ENCODE measurements around the gene DMGDH. TPM values are rescaled to one million over a fixed set of nuclear protein-coding genes. Genes with fewer than 3 reads are reported as not detected.

Gene DMGDH
- total RNA-seq, 1 donor from 2014 or later: 1.9 TPM

- H3K4me3 ChIP-seq (ENCODE audit: low read depth, low read length): no peak overlapping the region
- DNase-seq (ENCODE audit: low read depth): no peak
- TF ChIP-seq, protein P1, sequence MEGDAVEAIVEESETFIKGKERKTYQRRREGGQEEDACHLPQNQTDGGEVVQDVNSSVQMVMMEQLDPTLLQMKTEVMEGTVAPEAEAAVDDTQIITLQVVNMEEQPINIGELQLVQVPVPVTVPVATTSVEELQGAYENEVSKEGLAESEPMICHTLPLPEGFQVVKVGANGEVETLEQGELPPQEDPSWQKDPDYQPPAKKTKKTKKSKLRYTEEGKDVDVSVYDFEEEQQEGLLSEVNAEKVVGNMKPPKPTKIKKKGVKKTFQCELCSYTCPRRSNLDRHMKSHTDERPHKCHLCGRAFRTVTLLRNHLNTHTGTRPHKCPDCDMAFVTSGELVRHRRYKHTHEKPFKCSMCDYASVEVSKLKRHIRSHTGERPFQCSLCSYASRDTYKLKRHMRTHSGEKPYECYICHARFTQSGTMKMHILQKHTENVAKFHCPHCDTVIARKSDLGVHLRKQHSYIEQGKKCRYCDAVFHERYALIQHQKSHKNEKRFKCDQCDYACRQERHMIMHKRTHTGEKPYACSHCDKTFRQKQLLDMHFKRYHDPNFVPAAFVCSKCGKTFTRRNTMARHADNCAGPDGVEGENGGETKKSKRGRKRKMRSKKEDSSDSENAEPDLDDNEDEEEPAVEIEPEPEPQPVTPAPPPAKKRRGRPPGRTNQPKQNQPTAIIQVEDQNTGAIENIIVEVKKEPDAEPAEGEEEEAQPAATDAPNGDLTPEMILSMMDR (conservative IDR thresholded peaks at IDR 0.05; ENCODE audit: low read depth, low read length): no peak
Observed at GRCh38 chr5:78979909-78980308, 89.6 kb downstream of the DMGDH start.

DNA sequence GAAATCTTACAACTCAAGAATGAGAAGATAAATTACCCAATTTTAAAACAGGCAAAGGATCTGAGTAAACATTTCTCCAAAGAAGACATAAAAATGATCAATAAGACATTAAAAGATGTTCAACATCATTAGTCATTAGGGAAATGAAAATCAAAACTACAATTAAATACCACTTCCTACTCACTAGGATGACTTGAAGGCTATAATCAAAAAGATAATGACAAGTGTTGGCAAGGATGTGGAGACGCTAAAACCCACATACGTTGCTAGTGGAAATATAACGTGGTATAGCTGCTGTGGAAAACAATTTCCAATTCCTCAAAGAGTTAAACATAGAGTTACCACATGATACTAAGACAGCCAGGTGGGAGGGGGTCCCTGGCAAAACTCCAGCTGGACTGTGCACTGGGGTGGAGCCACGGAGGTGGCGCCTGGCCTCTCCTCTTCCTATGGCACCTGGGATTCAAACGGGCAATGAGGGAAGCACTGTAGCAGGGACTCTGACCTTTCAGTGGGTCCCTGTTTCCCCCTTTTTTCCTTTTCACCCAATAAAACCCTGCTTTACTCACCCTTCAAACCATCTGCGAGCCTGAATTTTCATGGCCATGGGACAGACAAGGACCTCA lies 90.2 kb downstream of the DMGDH start:
- H3K4me3 ChIP-seq (ENCODE audit: low read depth, low read length): no peak overlapping the region
- DNase-seq (ENCODE audit: low read depth): no peak
- TF ChIP-seq, protein P1 (conservative IDR thresholded peaks at IDR 0.05; ENCODE audit: low read depth, low read length): no peak

DNA sequence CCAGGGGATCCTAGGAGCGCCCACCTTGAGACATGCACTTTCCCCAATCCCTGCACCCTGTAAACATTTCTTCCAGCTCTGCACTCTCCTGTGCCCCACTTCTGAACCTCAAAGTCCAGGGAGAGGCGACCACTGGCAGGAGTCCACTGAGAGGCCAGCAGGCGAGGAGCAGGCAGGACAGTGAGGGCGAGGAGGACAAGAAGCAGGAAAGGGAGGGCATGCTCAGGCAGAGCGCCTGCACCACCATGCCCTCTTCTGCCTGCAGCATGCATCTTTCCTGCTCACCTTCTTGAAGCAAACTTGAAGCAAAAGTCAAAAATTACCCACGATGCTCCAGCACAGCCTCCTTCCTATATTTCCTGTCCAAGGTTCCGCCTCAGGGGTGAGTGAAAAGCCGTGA lies 94.4 kb downstream of the DMGDH start:
- TF ChIP-seq, protein P1 (conservative IDR thresholded peaks at IDR 0.05; ENCODE audit: low read depth, low read length): no peak

GRCh38 chr5:78974601-78975000 lies 94.9 kb downstream of the DMGDH start:
- no peak for DNase-seq (ENCODE audit: low read depth)
- TF ChIP-seq, protein P1 (conservative IDR thresholded peaks at IDR 0.05; ENCODE audit: low read depth, low read length): no peak
- H3K4me3 ChIP-seq (ENCODE audit: low read depth, low read length): no peak overlapping the region

More for the DNA sequence above, 94.4 kb downstream of the DMGDH start:
- no peak for DNase-seq (ENCODE audit: low read depth)
- H3K4me3 ChIP-seq (ENCODE audit: low read depth, low read length): no peak overlapping the region

DNA sequence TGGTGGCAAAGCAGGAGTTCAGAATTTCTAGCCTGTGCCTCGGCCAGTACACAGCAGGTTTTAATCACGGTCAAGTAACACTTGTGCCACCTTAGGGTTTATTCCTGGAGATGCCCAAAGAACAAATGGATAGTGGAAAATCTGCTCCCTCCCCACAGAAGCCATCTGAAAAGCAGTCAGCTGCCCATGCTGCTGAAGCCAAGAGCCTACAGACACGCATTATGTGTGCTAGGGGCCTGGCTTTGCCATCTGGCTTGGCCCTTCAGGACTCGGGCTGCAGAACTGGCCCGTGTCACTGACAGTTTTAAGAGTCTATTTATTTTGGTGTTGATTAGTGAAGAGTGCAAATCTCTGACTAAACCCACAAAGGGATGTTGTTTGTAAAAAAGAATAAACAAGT lies 95.5 kb downstream of the DMGDH start:
- no peak for DNase-seq (ENCODE audit: low read depth)
- no peak overlapping the region for H3K4me3 ChIP-seq (ENCODE audit: low read depth, low read length)
- TF ChIP-seq, protein P1 (conservative IDR thresholded peaks at IDR 0.05; ENCODE audit: low read depth, low read length): no peak

GRCh38 chr5:78972654-78973428 lies 96.6 kb downstream of the DMGDH start:
- no peak for DNase-seq (ENCODE audit: low read depth)
- TF ChIP-seq, protein P1 (conservative IDR thresholded peaks at IDR 0.05; ENCODE audit: low read depth, low read length): no peak
- H3K4me3 ChIP-seq (ENCODE audit: low read depth, low read length): no peak overlapping the region

Data from epithelial cell of proximal tubule (primary cell).